ENCODE results near the gene CNTNAP2. TPM values are rescaled to one million over a fixed set of nuclear protein-coding genes. Genes with fewer than 3 reads are reported as not detected.

Gene CNTNAP2
- total RNA-seq, 1 donor from 2014 or later, result 9.2 TPM

DNA sequence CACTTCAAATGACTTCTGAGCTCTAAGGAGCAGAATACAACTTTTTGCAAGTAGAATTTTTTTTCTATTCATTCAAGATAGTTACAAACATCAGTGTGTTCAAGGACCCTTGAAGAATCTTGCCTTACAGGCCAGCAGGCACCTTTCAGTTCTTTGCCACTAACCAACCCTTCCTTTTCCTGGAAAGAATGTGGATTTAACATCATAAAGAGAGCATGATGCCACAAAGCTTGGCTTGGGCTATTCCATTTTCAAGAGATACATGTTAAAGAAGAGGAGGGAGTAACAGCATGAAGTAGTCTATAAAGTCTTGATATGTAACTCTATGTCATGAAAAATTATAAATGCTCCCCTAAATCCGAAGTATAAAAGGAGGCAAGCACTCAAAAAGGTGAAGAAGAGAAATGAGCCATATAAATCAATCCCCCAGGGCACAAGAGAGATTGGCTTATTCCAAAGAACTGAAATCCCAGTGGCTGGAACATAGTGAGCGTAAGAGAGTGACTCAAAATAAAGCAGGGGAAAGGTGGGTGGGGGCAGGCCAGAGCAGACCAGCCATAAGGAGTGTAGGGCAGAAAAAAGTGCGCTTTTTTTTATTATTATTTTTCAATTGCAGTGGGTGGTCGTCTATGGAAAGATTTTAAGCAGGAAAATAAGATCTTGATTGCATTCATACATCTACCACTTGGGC is 1448.3 kb downstream of the CNTNAP2 start:
- DNase-seq (ENCODE audit: low read depth), result no peak
- TF ChIP-seq, protein P1, sequence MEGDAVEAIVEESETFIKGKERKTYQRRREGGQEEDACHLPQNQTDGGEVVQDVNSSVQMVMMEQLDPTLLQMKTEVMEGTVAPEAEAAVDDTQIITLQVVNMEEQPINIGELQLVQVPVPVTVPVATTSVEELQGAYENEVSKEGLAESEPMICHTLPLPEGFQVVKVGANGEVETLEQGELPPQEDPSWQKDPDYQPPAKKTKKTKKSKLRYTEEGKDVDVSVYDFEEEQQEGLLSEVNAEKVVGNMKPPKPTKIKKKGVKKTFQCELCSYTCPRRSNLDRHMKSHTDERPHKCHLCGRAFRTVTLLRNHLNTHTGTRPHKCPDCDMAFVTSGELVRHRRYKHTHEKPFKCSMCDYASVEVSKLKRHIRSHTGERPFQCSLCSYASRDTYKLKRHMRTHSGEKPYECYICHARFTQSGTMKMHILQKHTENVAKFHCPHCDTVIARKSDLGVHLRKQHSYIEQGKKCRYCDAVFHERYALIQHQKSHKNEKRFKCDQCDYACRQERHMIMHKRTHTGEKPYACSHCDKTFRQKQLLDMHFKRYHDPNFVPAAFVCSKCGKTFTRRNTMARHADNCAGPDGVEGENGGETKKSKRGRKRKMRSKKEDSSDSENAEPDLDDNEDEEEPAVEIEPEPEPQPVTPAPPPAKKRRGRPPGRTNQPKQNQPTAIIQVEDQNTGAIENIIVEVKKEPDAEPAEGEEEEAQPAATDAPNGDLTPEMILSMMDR (conservative IDR thresholded peaks at IDR 0.05; ENCODE audit: low read depth, low read length), result no peak
- H3K4me3 ChIP-seq (ENCODE audit: low read depth, low read length), result no peak overlapping the region

- no peak for DNase-seq (ENCODE audit: low read depth)
- TF ChIP-seq, protein P1 (conservative IDR thresholded peaks at IDR 0.05; ENCODE audit: low read depth, low read length), result no peak
- no peak overlapping the region for H3K4me3 ChIP-seq (ENCODE audit: low read depth, low read length)
Measured at GRCh38 chr7:147567043-147567442, 1450.4 kb downstream of the CNTNAP2 start.

DNA sequence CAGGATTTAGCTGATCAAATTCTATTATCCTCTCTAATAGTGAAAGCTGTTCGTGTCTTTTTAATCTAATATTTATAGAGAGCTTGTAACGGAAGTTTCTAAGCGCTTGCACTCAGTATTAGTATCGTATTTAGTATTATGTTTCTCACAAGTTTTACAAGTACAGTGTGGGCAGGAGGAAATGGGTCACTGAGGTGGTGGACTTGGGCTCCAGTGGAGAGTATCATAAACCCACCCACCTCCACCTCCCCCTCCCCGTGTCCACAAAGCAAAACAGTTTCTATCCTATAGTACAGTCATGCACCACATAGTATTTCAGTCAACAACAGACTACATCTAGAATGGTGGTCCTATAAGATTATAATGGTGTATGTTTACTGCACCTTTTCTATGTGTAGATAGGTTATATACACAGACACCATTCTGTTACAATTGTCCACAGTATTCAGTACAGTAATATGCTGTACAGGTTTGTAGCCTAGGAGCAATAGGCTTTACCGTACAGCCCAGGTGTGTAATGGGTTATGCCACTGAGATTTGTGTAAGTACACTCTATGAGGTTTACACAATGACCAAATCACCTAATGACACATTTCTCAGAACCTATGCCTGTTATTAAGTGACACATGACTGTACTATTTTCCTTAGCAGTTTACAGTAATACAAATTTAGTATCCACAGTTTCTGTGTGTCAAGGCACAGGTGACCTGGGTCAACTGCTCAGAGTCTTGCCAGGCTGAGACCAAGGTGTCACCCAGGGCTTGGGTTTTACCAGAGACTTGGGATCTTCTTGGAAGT is 1452.7 kb downstream of the CNTNAP2 start:
- TF ChIP-seq, protein P1 (conservative IDR thresholded peaks at IDR 0.05; ENCODE audit: low read depth, low read length), result no peak
- DNase-seq (ENCODE audit: low read depth), result no peak
- no peak overlapping the region for H3K4me3 ChIP-seq (ENCODE audit: low read depth, low read length)

DNA sequence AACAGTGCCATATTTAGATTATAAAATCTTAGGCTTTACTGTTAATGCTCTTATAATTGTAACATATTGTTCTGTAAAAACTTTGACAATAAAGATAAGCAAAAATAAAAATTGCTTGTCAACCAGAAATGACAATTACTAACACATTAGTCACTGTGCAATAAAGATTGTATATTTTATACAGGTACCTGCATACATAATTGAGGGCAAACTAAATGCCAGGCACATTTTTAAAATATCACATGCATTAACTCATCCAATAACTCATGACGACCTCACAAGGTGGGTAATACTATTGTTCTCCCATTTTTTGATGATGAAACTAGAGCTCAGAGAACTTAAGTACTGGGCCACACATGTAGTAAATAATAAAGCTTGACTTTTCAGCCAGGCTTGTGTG is 1453.8 kb downstream of the CNTNAP2 start:
- no peak overlapping the region for H3K4me3 ChIP-seq (ENCODE audit: low read depth, low read length)
- no peak for DNase-seq (ENCODE audit: low read depth)
- TF ChIP-seq, protein P1 (conservative IDR thresholded peaks at IDR 0.05; ENCODE audit: low read depth, low read length), result no peak

DNA sequence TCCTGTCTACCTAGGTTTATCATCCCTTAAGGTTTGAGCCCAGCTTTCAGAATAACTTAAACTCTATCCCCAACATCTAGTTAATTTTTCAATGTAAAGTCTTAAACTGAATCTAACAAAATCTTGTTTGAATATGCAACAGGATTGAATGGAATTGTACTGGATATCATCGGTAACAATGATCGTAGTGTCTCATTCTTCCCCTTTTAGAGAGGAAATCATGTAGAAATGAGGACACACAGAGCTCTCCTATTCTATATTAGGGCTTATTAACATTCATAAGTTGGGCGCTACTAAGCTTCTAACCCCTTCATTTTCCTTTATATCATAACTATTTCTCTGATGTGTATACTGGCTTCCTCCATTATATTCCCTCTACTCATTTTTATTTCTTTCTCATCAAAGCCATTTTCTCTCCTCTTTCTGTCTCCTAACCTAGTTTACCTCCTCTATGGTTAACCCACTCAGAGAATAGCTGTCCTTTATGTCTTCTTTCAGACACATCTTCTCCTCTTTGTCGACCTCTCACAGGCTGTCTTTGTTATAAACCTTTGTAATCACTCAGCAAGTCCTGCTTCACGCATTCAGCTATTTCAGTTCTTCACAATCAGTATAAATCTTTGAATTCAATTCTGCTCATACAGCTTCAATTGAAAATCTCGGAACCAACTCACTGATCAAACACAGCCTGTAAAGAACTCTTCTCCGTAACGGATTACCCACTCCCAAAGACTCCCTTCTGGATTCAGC is 1455.0 kb downstream of the CNTNAP2 start:
- no peak for DNase-seq (ENCODE audit: low read depth)
- TF ChIP-seq, protein P1 (conservative IDR thresholded peaks at IDR 0.05; ENCODE audit: low read depth, low read length), result no peak
- no peak overlapping the region for H3K4me3 ChIP-seq (ENCODE audit: low read depth, low read length)

GRCh38 chr7:147578196-147578595 is 1461.6 kb downstream of the CNTNAP2 start:
- TF ChIP-seq, protein P1 (conservative IDR thresholded peaks at IDR 0.05; ENCODE audit: low read depth, low read length), result no peak
- DNase-seq (ENCODE audit: low read depth), result no peak
- no peak overlapping the region for H3K4me3 ChIP-seq (ENCODE audit: low read depth, low read length)
